Suprapubic skin (tissue), 4 donors: ENCODE data around the gene KIAA1671. TPM values are rescaled to one million over a fixed set of nuclear protein-coding genes. Genes with fewer than 3 reads are reported as not detected.
A peak's percentile ranks its signal among the peaks of the same experiment; 100 is the strongest.

Experiments used
- DNase-seq, 2 donors: peaks; one replicate each; pipeline ENCODE4 v3.0.0-alpha.2; 2019; ENCODE audit warnings: low spot score in 2 of 2
- H3K27ac ChIP-seq: fragments of 200-600 bp; sonication (generic); one replicate; pipeline ENCODE4 v1.5.1; 2019
- H3K27me3 ChIP-seq: fragments of 200-600 bp; sonication (generic); one replicate; pipeline ENCODE4 v1.5.1; 2019
- H3K36me3 ChIP-seq: fragments of 200-600 bp; sonication (generic); one replicate; pipeline ENCODE4 v1.5.1; 2019
- H3K4me1 ChIP-seq: fragments of 200-600 bp; sonication (generic); one replicate; pipeline ENCODE4 v1.5.1; 2019
- H3K4me3 ChIP-seq: fragments of 200-600 bp; sonication (generic); one replicate; pipeline ENCODE4 v1.5.1; 2019; ENCODE audit warnings: mild to moderate bottlenecking
- H3K9me3 ChIP-seq: fragments of 200-600 bp; sonication (generic); one replicate; pipeline ENCODE4 v1.5.1; 2019
- CTCF ChIP-seq, 2 donors: fragments of 200-600 bp in 1 of 2; fragments of 450-650 bp in 1 of 2; sonication (generic) in 1 of 2; IDR thresholded peaks; one replicate each; pipeline ENCODE4 v1.5.1; 2016 to 2019; ENCODE audit warnings: antibody characterized with exemption in 2 of 2, mild to moderate bottlenecking in 1 of 2, moderate library complexity in 1 of 2
- EP300 ChIP-seq: sonication (generic); formaldehyde crosslinking; IDR thresholded peaks from one replicate; pipeline ENCODE4 v1.6.1; 2017; ENCODE audit warnings: antibody characterized with exemption
- POLR2A ChIP-seq, 2 donors: fragments of 450-650 bp; IDR thresholded peaks; one replicate each; pipeline ENCODE4 v1.6.1; 2017; ENCODE audit warnings: antibody characterized with exemption in 2 of 2, mild to moderate bottlenecking in 2 of 2, moderate library complexity in 2 of 2
- POLR2AphosphoS5 ChIP-seq, 3 donors: sonication (generic); formaldehyde crosslinking; IDR thresholded peaks; one replicate each; pipeline ENCODE4 v1.6.1; 2017; ENCODE audit warnings: antibody characterized with exemption in 3 of 3
- WGBS: methylation state at CpG from one replicate; pipeline ENCODE4 v1.1.5; 2018; 5-methylcytosine and 5-hydroxymethylcytosine counted together
- total RNA-seq, 4 donors: library from RNA; depleted of rRNA; stranded (reverse); fragments of >200 nt; gene quantifications; one replicate each; pipeline ENCODE4 v1.1.0, GENCODE V29; 2016

Gene KIAA1671
- total RNA-seq, 4 donors from 2014 or later, result 74.4 to 116 (median 97.0) TPM

- TF ChIP-seq EP300, result no peak
- no peak for TF ChIP-seq POLR2A (IDR thresholded peaks at IDR 0.05)
- no peak for TF ChIP-seq POLR2AphosphoS5 (IDR thresholded peaks at IDR 0.05)
- no peak for TF ChIP-seq CTCF (IDR thresholded peaks at IDR 0.05)
- WGBS, result 85% methylated on average over 2 of the region's 2 CpGs
- H3K36me3 ChIP-seq, result no peaks in the 10 kb centered on the region
- H3K4me3 ChIP-seq, result no peak overlapping the region
- H3K27me3 ChIP-seq, result no peaks in the 10 kb centered on the region
- DNase-seq, result no peak
- H3K4me1 ChIP-seq, result peaks cover 45% of the 10 kb centered on the region
- no peaks in the 10 kb centered on the region for H3K9me3 ChIP-seq
- H3K27ac ChIP-seq, result peak overlapping the region; percentile 5
Measured at GRCh38 chr22:24995649-24996180, 43.2 kb downstream of the KIAA1671 start.

DNA sequence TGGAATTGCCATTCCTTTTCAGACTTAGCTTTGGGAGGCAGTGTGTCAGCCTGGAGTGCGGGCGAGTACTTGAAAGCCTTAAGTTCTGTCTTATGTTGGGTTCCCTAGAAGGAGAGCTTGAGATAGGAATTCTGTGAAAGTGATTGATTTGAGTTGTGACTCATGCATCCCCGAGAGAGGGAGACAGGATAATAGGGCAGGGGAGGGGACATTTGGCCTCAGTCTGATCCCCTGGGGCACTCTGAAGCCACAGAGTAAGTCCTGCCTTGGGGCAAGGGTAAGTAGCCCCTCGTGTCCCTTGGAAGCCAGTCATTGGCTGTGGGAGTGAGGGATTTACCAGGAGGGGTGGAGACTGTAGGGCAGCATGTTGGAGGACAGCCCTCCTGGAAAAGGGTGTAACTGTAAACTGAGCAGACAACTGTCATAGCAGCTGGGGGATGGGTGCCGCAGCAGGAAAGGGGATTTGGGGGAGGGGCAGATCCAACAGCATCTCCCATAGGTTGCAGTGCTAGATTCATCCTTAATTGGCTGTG lies 44.0 kb downstream of the KIAA1671 start:
- no peak for DNase-seq
- no peak for TF ChIP-seq POLR2AphosphoS5 (IDR thresholded peaks at IDR 0.05)
- TF ChIP-seq POLR2A (IDR thresholded peaks at IDR 0.05), result no peak
- TF ChIP-seq EP300, result no peak
- H3K27ac ChIP-seq, result peak overlapping the region; percentile 5
- H3K4me1 ChIP-seq, result peaks cover 38% of the 10 kb centered on the region
- H3K9me3 ChIP-seq, result no peaks in the 10 kb centered on the region
- no peaks in the 10 kb centered on the region for H3K27me3 ChIP-seq
- WGBS, result 21% methylated on average over 4 of the region's 5 CpGs
- no peak overlapping the region for H3K4me3 ChIP-seq
- no peaks in the 10 kb centered on the region for H3K36me3 ChIP-seq

DNA sequence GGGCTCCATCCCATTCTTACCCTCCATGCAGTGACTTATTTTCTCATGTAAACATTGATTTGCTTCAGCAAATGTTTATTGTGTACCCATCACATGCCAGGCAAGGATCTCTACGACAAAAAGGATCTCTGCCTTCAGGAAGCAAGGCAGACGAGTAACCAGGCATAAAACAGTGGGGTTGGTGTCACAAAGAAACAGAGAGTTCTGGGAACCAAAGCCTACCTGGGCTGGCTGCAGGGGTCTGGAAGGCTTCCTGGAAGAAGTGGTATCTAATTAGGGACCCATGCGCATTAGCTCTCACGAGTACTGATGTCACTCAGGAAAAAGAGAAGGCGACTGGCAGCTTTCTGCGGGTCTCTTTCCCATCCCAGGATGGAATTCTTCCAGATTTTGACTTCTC lies 44.5 kb downstream of the KIAA1671 start:
- no peak for TF ChIP-seq EP300
- TF ChIP-seq POLR2AphosphoS5 (IDR thresholded peaks at IDR 0.05), result no peak
- no peak for TF ChIP-seq POLR2A (IDR thresholded peaks at IDR 0.05)
- TF ChIP-seq CTCF (IDR thresholded peaks at IDR 0.05), result no peak
- H3K36me3 ChIP-seq, result no peaks in the 10 kb centered on the region
- DNase-seq, result no peak
- no peaks in the 10 kb centered on the region for H3K9me3 ChIP-seq
- WGBS, result 79% methylated on average over 6 of the region's 6 CpGs
- no peak overlapping the region for H3K4me3 ChIP-seq
- H3K4me1 ChIP-seq, result peaks cover 32% of the 10 kb centered on the region
- H3K27me3 ChIP-seq, result no peaks in the 10 kb centered on the region
- H3K27ac ChIP-seq, result no peak overlapping the region

DNA sequence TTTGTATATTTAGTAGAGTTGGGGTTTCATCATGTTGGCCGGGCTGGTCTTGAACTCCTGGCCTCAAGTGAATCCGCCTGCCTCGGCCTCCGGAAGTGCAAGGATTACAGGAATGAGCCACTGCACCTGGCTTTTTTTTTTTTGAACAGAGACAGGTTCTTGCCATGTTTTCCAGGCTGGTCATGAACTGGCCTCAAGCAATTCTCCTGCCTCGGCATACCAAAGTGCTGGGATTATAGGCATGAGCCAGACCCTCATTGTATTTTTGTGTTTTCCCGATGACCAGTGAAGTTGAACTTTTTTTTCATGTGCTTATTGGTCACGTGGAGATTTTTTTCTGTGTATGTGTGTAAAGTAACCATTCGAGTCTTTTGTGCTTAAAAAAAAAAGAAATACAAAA lies 48.2 kb downstream of the KIAA1671 start:
- peaks cover 18% of the 10 kb centered on the region for H3K4me1 ChIP-seq
- WGBS, result 81% methylated on average over 8 of the region's 8 CpGs
- TF ChIP-seq POLR2A (IDR thresholded peaks at IDR 0.05), result no peak
- TF ChIP-seq EP300, result no peak
- no peak for TF ChIP-seq CTCF (IDR thresholded peaks at IDR 0.05)
- no peak for TF ChIP-seq POLR2AphosphoS5 (IDR thresholded peaks at IDR 0.05)
- no peaks in the 10 kb centered on the region for H3K36me3 ChIP-seq
- H3K27ac ChIP-seq, result no peak overlapping the region
- DNase-seq, result no peak
- H3K9me3 ChIP-seq, result no peaks in the 10 kb centered on the region
- H3K27me3 ChIP-seq, result no peaks in the 10 kb centered on the region
- H3K4me3 ChIP-seq, result no peak overlapping the region

DNA sequence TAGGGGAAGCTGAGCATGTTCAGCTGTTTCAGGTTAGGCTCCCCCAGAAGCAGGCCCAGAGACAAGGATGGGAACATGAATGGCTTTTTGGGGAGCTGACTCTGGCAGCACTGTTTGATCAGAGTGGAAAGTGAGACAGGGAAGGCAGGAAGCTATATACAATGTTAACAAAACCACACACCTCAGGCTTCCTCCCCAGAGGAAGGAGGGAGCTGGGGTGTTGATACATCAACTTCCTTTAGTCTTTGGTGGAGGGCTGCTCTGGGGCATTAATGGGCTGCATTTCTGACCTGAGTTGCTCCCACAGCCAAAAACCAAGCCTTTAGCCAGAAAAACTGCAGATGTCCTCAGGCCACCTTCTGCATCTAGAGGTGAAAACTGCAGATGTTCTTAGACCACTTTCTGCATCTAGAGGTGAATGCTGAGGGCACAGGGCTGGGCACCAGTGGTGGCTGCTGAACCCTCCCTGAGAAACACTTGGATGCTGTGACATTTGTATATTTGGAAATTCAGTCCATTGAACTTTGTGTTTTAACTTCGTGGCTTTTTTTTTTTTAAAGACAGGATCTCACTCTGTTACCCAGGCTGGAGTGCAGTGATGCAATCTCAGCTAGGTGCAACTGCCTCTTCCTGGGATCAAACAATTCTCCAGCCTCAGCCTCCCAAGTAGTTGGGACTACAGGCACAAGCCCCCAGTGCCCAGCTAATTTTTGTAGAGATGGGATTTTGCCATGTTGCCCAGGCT lies 49.9 kb downstream of the KIAA1671 start:
- Histone ChIP-seq H3K27me3 (no peaks in the 10 kb centered on the region), H3K4me1 (peaks cover 7% of the 10 kb centered on the region), H3K4me3 (no peak overlapping the region), H3K36me3 (no peaks in the 10 kb centered on the region), H3K9me3 (no peaks in the 10 kb centered on the region), H3K27ac (no peak overlapping the region)
- DNase-seq, result no peak
- no peak for TF ChIP-seq POLR2AphosphoS5 (IDR thresholded peaks at IDR 0.05)
- TF ChIP-seq POLR2A (IDR thresholded peaks at IDR 0.05), result no peak
- TF ChIP-seq CTCF (IDR thresholded peaks at IDR 0.05), result no peak
- no peak for TF ChIP-seq EP300
- WGBS, result 31% methylated on average over 1 of the region's 1 CpG
